H1 (cell line): Measurements from ENCODE around the gene RFX1.

Source experiments
- ATF3 ChIP-seq: IDR thresholded peaks from 2 replicates; pipeline ENCODE4 v1.6.1; 2011; ENCODE audit warnings: low read depth, mild to moderate bottlenecking, low read length; ENCODE audit not compliant: insufficient read depth
- CHD1 ChIP-seq: IDR thresholded peaks from 2 replicates; pipeline ENCODE4 v1.6.1; 2012; ENCODE audit warnings: low read depth, low read length, improper control_type of control experiment
- CHD7 ChIP-seq: fragments of 300-600 bp; sonication (generic); IDR thresholded peaks from 2 replicates; pipeline ENCODE4 v1.7.1; 2012; ENCODE audit warnings: low read length, moderate library complexity, mild to moderate bottlenecking, inconsistent platforms; ENCODE audit not compliant: insufficient replicate concordance
- CTBP2 ChIP-seq: IDR thresholded peaks from 2 replicates; pipeline ENCODE4 v1.7.0; 2011; ENCODE audit warnings: borderline replicate concordance, mild to moderate bottlenecking, moderate library complexity, mixed read lengths, low read length; ENCODE audit not compliant: insufficient read depth, insufficient read length
- CTCF ChIP-seq, 3 experiments: IDR thresholded peaks; 1 replicate in 2 of 3; 2 replicates in 1 of 3; pipeline versions ENCODE4 v1.5.1 to v1.6.1; 2011; ENCODE audit warnings: low read length in 3 of 3, mild to moderate bottlenecking in 3 of 3, inconsistent platforms in 2 of 3, low read depth in 1 of 3, moderate library complexity in 1 of 3; ENCODE audit not compliant: insufficient read depth in 1 of 3; ENCODE audit errors: control extremely low read depth in 1 of 3
- EZH2 ChIP-seq: fragments of 200-600 bp; sonication (generic); IDR thresholded peaks from 2 replicates; pipeline ENCODE4 v1.7.1; 2012; ENCODE audit warnings: low read depth, mild to moderate bottlenecking, moderate library complexity, low read length, inconsistent platforms; ENCODE audit not compliant: severe bottlenecking
- GABPA ChIP-seq: IDR thresholded peaks from 2 replicates; pipeline ENCODE4 v1.6.1; 2011; ENCODE audit warnings: mild to moderate bottlenecking, low read length, moderate library complexity, borderline replicate concordance; ENCODE audit not compliant: insufficient read depth
- MAFK ChIP-seq: IDR thresholded peaks from 2 replicates; pipeline ENCODE4 v1.6.1; 2012; ENCODE audit warnings: low read depth, mild to moderate bottlenecking, improper control_type of control experiment, low read length
- PHF8 ChIP-seq: fragments of 200-600 bp; sonication (generic); conservative IDR thresholded peaks from 2 replicates; pipeline ENCODE4 v1.7.1; 2012; ENCODE audit warnings: low read depth, mild to moderate bottlenecking, inconsistent platforms, low read length, moderate library complexity
- POLR2A ChIP-seq, 2 experiments: IDR thresholded peaks; 1 replicate in 1 of 2; 2 replicates in 1 of 2; pipeline ENCODE4 v1.6.1; 2011; ENCODE audit warnings: low read depth in 2 of 2, low read length in 2 of 2, mild to moderate bottlenecking in 2 of 2; ENCODE audit errors: control extremely low read depth in 1 of 2
- SIN3A ChIP-seq, 2 experiments: IDR thresholded peaks in 1 of 2; conservative IDR thresholded peaks in 1 of 2; 2 replicates each; pipeline ENCODE4 v1.6.1; 2011 to 2012; ENCODE audit warnings: low read length in 2 of 2, improper control_type of control experiment in 1 of 2, low read depth in 1 of 2, mild to moderate bottlenecking in 1 of 2
- SP4 ChIP-seq: IDR thresholded peaks from 2 replicates; pipeline ENCODE4 v1.6.1; 2012; ENCODE audit warnings: low read length, inconsistent platforms
- YY1 ChIP-seq: IDR thresholded peaks from 2 replicates; pipeline ENCODE4 v1.6.1; 2011; ENCODE audit warnings: low read depth, mild to moderate bottlenecking, low read length

GRCh38 chr19:14054099-14054498, 48.0 kb upstream of the RFX1 start:
- no peak for TF ChIP-seq PHF8
- no peak for TF ChIP-seq SP4
- no peak for TF ChIP-seq POLR2A (IDR thresholded peaks at IDR 0.05; ENCODE audit: control extremely low read depth in 1 of 2, low read depth in 2 of 2, low read length in 2 of 2)
- no peak for TF ChIP-seq CTCF (IDR thresholded peaks at IDR 0.05; ENCODE audit: control extremely low read depth in 1 of 3, insufficient read depth in 1 of 3, low read depth in 1 of 3, low read length in 3 of 3)
- no peak for TF ChIP-seq CHD7
- no peak for TF ChIP-seq CTBP2
- TF ChIP-seq SIN3A (conservative IDR thresholded peaks at IDR 0.05 in 1 of 2, IDR thresholded peaks at IDR 0.05 in 1 of 2; ENCODE audit: low read depth in 1 of 2, low read length in 2 of 2): no peak
- TF ChIP-seq YY1: no peak
- no peak for TF ChIP-seq ATF3
- TF ChIP-seq MAFK: no peak
- no peak for TF ChIP-seq GABPA
- TF ChIP-seq CHD1: no peak
- TF ChIP-seq EZH2: no peak
